GM12873 (cell line): ENCODE results near the gene DIPK1A.

ENCODE experiments used
- CTCF ChIP-seq: IDR thresholded peaks from 2 replicates; pipeline ENCODE4 v1.5.1; 2012; ENCODE audit warnings: low read depth, mild to moderate bottlenecking, moderate library complexity, low read length, control low read depth; ENCODE audit not compliant: insufficient read depth; ENCODE audit errors: missing control alignments

Gene DIPK1A

DNA sequence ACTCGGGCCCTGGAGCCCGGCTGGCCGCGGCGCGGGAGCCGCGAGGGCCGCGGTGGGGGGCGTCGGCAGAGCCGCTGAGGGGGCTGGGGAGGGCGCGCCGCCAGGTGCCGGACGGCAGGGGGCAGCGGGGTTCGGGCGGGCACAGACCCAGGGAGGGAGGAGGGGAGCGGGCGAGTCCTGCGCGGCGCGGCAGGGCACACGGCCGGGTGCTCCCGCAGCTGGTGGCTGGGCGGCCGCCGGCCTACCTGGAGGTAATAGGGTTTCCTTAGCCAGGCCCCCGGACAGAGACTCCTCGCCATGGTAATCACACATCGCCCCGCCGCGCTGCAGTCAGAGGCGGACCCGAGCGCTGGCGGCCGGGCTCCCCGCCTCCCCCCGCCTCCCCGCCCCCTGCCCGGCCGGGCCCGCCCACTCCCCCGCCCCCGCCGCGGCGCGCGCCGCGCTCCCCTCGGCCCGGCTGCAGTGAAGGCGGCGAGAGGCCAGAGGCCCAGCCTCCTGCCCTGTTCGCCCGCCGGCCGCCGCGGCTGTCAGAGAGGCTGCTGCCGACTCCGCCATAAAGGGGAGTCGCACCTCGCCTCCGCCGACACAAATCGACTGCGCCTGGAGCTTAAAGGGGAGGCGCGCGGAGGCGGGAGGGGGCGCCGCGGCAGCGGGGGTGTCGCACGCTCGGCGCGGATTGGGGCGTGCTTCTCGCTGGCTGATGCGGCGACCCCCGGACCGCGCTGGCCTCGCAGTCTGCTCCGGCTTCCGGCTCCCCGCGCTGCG, at the start of gene DIPK1A:
DIPK1A (minus strand) TSS at position 332 of the 765 bp plus-strand sequence; CDS start at position 299, 33 bp downstream.
- peak; percentile 47 for TF ChIP-seq CTCF

- no peak for TF ChIP-seq CTCF
Observed at GRCh38 chr1:93007941-93008577, 46.8 kb upstream of the DIPK1A start.

GRCh38 chr1:93005252-93005598, 44.0 kb upstream of the DIPK1A start:
- TF ChIP-seq CTCF, result no peak

GRCh38 chr1:93004566-93005251, 43.4 kb upstream of the DIPK1A start:
- TF ChIP-seq CTCF, result no peak

DNA sequence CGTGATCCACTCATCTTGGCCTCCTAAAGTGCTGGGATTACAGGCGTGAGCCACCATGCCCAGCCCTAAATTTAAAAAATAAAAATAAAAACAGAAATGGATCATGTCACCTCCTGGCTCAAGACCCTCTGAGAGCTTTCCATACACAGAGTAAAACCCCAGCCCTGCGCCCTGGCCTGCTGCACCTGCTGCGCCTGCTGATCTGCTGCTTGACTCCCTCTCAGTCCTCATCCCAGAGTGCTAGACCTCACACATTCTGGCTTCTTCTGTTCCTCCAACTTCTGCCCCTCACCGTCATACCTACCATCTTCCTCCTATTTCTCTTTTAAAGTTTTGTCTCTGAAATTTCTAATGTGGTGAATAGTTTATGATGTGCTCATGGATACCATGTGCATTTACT, 42.7 kb upstream of the DIPK1A start:
- TF ChIP-seq CTCF, result no peak

- no peak for TF ChIP-seq CTCF
Observed at GRCh38 chr1:93002781-93003180, 41.5 kb upstream of the DIPK1A start.

DNA sequence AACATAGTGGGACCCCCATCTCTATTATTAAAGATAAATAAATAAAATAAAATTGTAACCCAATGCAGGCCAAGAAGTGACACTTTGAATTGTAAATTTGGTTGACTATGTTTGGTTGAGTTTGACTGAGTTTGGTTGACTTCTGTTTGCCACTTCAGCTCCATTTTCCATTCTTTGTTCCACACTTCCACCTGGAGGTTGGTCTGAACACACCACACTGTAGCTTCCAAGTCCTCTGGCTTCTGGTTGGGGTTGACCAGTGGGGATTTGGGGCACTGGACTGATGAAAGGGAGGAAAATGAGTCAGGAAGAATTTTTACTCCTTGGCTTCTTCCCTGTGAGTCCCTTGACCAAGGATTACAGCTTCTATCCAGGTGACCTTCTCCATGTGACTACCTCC, 40.6 kb upstream of the DIPK1A start:
- no peak for TF ChIP-seq CTCF
